Eye (tissue), 1 donor: ENCODE results near the gene KANSL1L.
A peak's percentile ranks its signal among the peaks of the same experiment; 100 is the strongest.

Experiments used
- DNase-seq: peaks from one replicate; pipeline ENCODE4 v3.0.0-alpha.2; 2015

Gene KANSL1L

DNA sequence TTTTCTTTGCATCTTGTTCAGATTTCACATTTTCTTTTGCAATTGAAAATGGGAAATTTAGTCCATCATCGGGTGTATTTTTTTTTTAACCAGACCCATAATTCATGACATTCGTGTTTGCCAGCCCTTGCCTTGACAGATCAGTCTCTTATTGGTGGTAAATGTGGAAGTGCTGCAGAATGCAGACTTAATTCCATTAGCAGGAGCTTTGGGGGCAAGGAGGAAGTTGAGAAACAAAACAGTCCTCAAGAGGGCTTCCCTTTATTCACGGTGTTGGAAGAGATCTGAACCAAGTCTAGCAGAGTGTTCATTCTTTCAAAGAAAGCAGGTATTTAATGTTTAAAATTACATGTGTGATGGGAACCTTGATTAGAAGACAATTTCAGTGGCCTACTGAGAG, 185.3 kb downstream of the KANSL1L start:
- no peak for DNase-seq

DNA sequence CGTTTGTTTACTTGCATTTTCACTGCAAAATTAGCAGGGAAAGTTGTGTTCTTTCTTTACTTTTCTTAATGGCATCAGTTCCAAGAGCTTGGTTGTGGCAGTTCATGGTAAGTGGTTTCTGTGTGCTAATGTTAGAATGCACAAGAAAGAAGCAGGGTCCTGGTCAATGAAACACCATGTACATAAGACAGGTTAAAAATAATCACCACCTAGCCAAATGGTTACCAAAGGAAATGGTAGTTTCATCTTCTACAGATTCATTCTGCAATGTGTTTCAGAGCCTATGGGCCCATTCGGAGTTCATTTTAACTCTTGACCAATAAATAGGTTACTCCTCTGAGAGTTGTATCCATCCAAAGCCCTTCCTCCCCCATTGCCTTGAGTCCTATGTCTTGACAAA, 186.9 kb downstream of the KANSL1L start:
- no peak for DNase-seq

DNA sequence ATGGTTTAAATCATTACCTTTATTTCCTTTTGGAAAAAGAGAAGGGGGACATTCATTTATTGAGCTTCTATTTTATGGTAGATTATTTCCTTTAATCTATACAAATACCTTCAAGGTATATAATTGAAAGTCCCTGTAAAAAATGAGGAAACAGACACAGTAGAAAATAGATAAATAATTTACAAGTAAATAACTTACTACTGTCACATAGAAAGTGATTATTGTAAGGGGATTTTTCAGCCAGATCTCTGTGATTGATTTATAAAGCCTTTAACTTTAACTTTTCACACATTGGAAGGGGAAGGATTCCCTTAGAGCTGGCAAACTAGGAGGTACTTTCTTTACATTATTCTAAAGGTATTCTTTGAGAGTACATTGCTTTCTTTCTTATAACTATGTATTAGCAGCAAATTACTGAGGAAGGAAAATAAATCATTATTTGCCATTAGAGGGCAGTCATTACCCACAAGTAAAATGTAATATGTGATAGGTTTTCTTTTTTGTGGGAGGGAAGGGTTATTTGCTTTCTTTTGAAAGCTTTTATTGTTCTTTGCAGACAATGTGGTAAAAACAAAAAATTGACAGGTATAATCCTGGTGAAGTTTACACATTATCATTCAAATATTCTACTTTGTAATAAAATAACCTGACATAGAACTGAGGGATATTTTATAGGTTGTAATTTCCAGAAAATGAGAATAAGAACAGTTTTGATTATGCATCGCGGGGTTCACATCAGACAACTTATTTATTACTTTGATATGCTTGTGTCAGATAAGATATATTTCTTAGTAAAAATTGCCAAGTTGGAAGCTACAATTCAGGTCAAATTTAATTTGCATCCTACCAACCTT, 193.6 kb downstream of the KANSL1L start:
- DNase-seq = peak; percentile 69

GRCh38 chr2:209976698-209977385, 194.4 kb downstream of the KANSL1L start:
- no peak for DNase-seq

GRCh38 chr2:209974576-209974975, 196.6 kb downstream of the KANSL1L start:
- DNase-seq = no peak

GRCh38 chr2:209973328-209973727, 197.9 kb downstream of the KANSL1L start:
- DNase-seq = no peak
